H1 (cell line): ENCODE data around the gene TCERG1.

Source experiments
- EP300 ChIP-seq, 2 experiments: IDR thresholded peaks; 1 replicate in 1 of 2; 2 replicates in 1 of 2; pipeline ENCODE4 v1.6.1; 2011 to 2012; ENCODE audit warnings: low read depth in 2 of 2, low read length in 2 of 2, mild to moderate bottlenecking in 2 of 2, borderline replicate concordance in 1 of 2, inconsistent platforms in 1 of 2, moderate library complexity in 1 of 2
- EZH2 ChIP-seq: fragments of 200-600 bp; sonication (generic); IDR thresholded peaks from 2 replicates; pipeline ENCODE4 v1.7.1; 2012; ENCODE audit warnings: low read depth, mild to moderate bottlenecking, moderate library complexity, low read length, inconsistent platforms; ENCODE audit not compliant: severe bottlenecking
- GTF2F1 ChIP-seq: IDR thresholded peaks from 2 replicates; pipeline ENCODE4 v1.6.1; 2012; ENCODE audit warnings: low read depth, low read length, improper control_type of control experiment, borderline replicate concordance
- KDM1A ChIP-seq: fragments of 200-600, 300-600 bp; sonication (generic); IDR thresholded peaks from 2 replicates; pipeline ENCODE4 v1.7.1; 2016; ENCODE audit warnings: mild to moderate bottlenecking, low read length, borderline replicate concordance
- POLR2AphosphoS5 ChIP-seq: IDR thresholded peaks from 2 replicates; pipeline ENCODE4 v1.6.1; 2011; ENCODE audit warnings: low read depth, low read length
- RAD21 ChIP-seq, 2 experiments: IDR thresholded peaks in 1 of 2; conservative IDR thresholded peaks in 1 of 2; 2 replicates each; pipeline ENCODE4 v1.6.1; 2011; ENCODE audit warnings: low read depth in 2 of 2, low read length in 2 of 2, improper control_type of control experiment in 1 of 2, inconsistent platforms in 1 of 2, mild to moderate bottlenecking in 1 of 2, moderate library complexity in 1 of 2
- SP1 ChIP-seq: IDR thresholded peaks from 2 replicates; pipeline ENCODE4 v1.6.1; 2011; ENCODE audit warnings: low read depth, low read length
- SRF ChIP-seq: IDR thresholded peaks from 2 replicates; pipeline ENCODE4 v1.6.1; 2011; ENCODE audit warnings: mild to moderate bottlenecking, low read depth, low read length, moderate library complexity
- TAF1 ChIP-seq: IDR thresholded peaks from 2 replicates; pipeline ENCODE4 v1.6.1; 2011; ENCODE audit warnings: mild to moderate bottlenecking, low read depth, low read length
- TEAD4 ChIP-seq: IDR thresholded peaks from 2 replicates; pipeline ENCODE4 v1.6.1; 2012; ENCODE audit warnings: low read depth, low read length, inconsistent platforms, mixed read lengths
- YY1 ChIP-seq: IDR thresholded peaks from 2 replicates; pipeline ENCODE4 v1.6.1; 2011; ENCODE audit warnings: low read depth, mild to moderate bottlenecking, low read length
- TF ChIP-seq, protein P1 (sequence below): IDR thresholded peaks from 2 replicates; pipeline ENCODE4 v1.6.1; 2012; ENCODE audit warnings: low read length, inconsistent platforms
- TF ChIP-seq, protein P2 (sequence below), 3 experiments: IDR thresholded peaks; 1 replicate in 2 of 3; 2 replicates in 1 of 3; pipeline versions ENCODE4 v1.5.1 to v1.6.1; 2011; ENCODE audit warnings: low read length in 3 of 3, mild to moderate bottlenecking in 3 of 3, inconsistent platforms in 2 of 3, low read depth in 1 of 3, moderate library complexity in 1 of 3; ENCODE audit not compliant: insufficient read depth in 1 of 3; ENCODE audit errors: control extremely low read depth in 1 of 3
- TF ChIP-seq, protein P3 (sequence below): IDR thresholded peaks from 2 replicates; pipeline ENCODE4 v1.6.1; 2012; ENCODE audit warnings: inconsistent platforms

DNA sequence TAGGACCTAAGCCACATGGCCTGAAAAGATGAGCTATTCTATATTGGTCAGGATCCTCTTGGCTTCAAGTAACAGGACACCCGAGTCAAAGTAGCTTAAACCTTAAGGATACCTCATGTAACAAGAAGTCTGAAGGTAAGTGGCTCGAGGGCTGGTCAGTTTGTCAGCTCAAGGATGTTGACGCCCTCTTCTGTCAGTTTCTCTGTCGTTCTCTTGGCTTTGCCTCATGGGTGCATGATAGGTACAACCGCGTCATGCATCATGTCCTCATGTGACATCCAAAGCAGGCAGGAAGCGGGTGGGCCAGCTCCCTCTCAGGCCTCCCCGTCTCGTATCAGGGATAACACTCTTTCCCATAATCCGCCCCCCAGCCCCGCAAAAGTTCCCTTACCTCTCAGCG lies 22.1 kb upstream of the TCERG1 start:
- TF ChIP-seq TEAD4 (no peak), SRF (no peak), RAD21 (IDR thresholded peaks at IDR 0.05 in 1 of 2, conservative IDR thresholded peaks at IDR 0.05 in 1 of 2; ENCODE audit: low read depth in 2 of 2, low read length in 2 of 2) (peak; percentile 48 to 59), POLR2AphosphoS5 (no peak), EZH2 (no peak), EP300 (IDR thresholded peaks at IDR 0.05; ENCODE audit: borderline replicate concordance in 1 of 2, low read depth in 2 of 2, low read length in 2 of 2) (no peak), KDM1A (no peak), TAF1 (no peak), GTF2F1 (no peak), SP1 (no peak), YY1 (no peak)
- TF ChIP-seq, protein P1, sequence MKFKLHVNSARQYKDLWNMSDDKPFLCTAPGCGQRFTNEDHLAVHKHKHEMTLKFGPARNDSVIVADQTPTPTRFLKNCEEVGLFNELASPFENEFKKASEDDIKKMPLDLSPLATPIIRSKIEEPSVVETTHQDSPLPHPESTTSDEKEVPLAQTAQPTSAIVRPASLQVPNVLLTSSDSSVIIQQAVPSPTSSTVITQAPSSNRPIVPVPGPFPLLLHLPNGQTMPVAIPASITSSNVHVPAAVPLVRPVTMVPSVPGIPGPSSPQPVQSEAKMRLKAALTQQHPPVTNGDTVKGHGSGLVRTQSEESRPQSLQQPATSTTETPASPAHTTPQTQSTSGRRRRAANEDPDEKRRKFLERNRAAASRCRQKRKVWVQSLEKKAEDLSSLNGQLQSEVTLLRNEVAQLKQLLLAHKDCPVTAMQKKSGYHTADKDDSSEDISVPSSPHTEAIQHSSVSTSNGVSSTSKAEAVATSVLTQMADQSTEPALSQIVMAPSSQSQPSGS: no peak
- TF ChIP-seq, protein P2, sequence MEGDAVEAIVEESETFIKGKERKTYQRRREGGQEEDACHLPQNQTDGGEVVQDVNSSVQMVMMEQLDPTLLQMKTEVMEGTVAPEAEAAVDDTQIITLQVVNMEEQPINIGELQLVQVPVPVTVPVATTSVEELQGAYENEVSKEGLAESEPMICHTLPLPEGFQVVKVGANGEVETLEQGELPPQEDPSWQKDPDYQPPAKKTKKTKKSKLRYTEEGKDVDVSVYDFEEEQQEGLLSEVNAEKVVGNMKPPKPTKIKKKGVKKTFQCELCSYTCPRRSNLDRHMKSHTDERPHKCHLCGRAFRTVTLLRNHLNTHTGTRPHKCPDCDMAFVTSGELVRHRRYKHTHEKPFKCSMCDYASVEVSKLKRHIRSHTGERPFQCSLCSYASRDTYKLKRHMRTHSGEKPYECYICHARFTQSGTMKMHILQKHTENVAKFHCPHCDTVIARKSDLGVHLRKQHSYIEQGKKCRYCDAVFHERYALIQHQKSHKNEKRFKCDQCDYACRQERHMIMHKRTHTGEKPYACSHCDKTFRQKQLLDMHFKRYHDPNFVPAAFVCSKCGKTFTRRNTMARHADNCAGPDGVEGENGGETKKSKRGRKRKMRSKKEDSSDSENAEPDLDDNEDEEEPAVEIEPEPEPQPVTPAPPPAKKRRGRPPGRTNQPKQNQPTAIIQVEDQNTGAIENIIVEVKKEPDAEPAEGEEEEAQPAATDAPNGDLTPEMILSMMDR (IDR thresholded peaks at IDR 0.05; ENCODE audit: control extremely low read depth in 1 of 3, insufficient read depth in 1 of 3, low read depth in 1 of 3, low read length in 3 of 3): peak; percentile 20 to 38 (median 29); a peak in 3 of 4 replicates
- TF ChIP-seq, protein P3, sequence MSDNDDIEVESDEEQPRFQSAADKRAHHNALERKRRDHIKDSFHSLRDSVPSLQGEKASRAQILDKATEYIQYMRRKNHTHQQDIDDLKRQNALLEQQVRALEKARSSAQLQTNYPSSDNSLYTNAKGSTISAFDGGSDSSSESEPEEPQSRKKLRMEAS: peak; percentile 57; the same call in 1 of the 2 replicates
